Activated naive CD4-positive, alpha-beta T cell treated with anti-CD3 and anti-CD28 coated beads for 36 hours (primary cell): ENCODE measurements around the gene STEAP4. TPM values are rescaled to one million over a fixed set of nuclear protein-coding genes. Genes with fewer than 3 reads are reported as not detected.
"Not testable (repeated sequence)": the region's sequence is repeated elsewhere in the genome, so short reads cannot be mapped to it uniquely, and the experiment has no call there.

Experiments
- CTCF ChIA-PET: fragments of 350-600 bp; sonication (Branson Sonifier 250); formaldehyde crosslinking; loops from one replicate; lab custom pipeline; 2021; ENCODE audit warnings: antibody characterized with exemption; lab: Charles Lee
- DNase-seq: peaks from one replicate; pipeline ENCODE4 v3.0.0-alpha.2; 2020
- H3K27ac Mint-ChIP-seq: one replicate; pipeline ENCODE4 v1.8.0; 2021; ENCODE audit warnings: mild to moderate bottlenecking, mixed read lengths
- H3K27me3 Mint-ChIP-seq: one replicate; pipeline ENCODE4 v1.8.0; 2021; ENCODE audit warnings: low read depth, mixed read lengths
- H3K36me3 Mint-ChIP-seq: one replicate; pipeline ENCODE4 v1.8.0; 2021; ENCODE audit warnings: low read depth, mixed read lengths
- H3K4me1 Mint-ChIP-seq: one replicate; pipeline ENCODE4 v1.8.0; 2021; ENCODE audit warnings: low read depth, mixed read lengths
- H3K4me3 Mint-ChIP-seq: one replicate; pipeline ENCODE4 v1.8.0; 2021; ENCODE audit warnings: mild to moderate bottlenecking, moderate library complexity, mixed read lengths
- H3K9me3 Mint-ChIP-seq: one replicate; pipeline ENCODE4 v1.8.0; 2021; ENCODE audit warnings: mixed read lengths
- intact Hi-C: fragments of 100-400 bp; cut with micrococcal nuclease; formaldehyde crosslinking; loops from one replicate; pipeline ENCODE4 v1.15.1; 2023
- total RNA-seq, 2 experiments: library from RNA; stranded (reverse); gene quantifications; one replicate each; pipeline ENCODE4 v1.2.3, GENCODE V29; 2021

Gene STEAP4
- total RNA-seq, 2 experiments from 2014 or later: not detected

GRCh38 chr7:88260719-88261118, 46.0 kb downstream of the STEAP4 start:
- intact Hi-C loops: no loop called here
- H3K4me1 Mint-ChIP-seq: no peaks in the 10 kb centered on the region
- no peak overlapping the region for H3K4me3 Mint-ChIP-seq
- no peak for DNase-seq
- H3K36me3 Mint-ChIP-seq: no peaks in the 10 kb centered on the region
- CTCF ChIA-PET: interaction anchor here (0.5 kb wide), 1 partner anchor 42 kb away, joined by 3 read pairs; no protein-coding TSS in a partner anchor
- H3K9me3 Mint-ChIP-seq: no peaks in the 10 kb centered on the region
- H3K27ac Mint-ChIP-seq: no peak overlapping the region
- H3K27me3 Mint-ChIP-seq: peaks cover 19% of the 10 kb centered on the region

DNA sequence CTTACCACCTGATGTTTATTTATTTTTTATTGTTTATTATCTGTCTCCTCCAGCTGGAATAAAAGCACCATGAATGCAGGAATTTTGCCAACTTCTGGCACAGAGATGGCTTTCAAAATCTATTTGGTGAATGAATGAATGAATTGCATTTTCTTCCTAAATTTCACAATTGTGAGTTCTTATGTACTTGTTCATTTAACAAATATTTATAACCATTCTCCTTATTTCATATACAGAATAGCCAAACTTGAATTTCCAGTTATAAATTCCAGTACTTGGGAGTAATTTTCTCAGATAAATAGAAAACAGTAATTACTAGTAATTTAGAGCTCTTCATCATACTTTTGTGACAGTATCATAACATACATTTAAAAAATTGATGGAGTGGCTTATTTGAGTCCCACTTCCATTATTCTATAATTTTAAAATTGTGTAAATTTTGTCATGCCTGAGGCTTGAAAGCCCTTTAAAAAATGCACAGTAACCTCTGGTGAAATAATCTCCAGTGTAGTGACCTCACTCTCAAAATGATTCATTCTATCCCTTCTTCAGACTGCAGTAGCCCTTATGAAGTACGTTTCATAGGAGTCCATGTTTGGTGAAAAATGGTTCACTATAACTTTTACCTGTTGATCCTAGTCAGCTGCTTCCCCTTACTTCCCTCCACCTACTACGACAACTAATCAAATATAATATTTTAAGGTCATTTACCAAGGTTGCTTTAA, 46.9 kb downstream of the STEAP4 start:
- DNase-seq: no peak
- Mint-ChIP-seq H3K4me3 (no peak overlapping the region), H3K4me1 (no peaks in the 10 kb centered on the region), H3K27ac (no peak overlapping the region), H3K36me3 (no peaks in the 10 kb centered on the region), H3K9me3 (peaks cover 1% of the 10 kb centered on the region), H3K27me3 (peaks cover 19% of the 10 kb centered on the region)
- CTCF ChIA-PET: interaction anchor here (1.0 kb wide), 1 partner anchor 15 kb away, joined by 3 read pairs; no protein-coding TSS in a partner anchor
- intact Hi-C loops: no loop called here

DNA sequence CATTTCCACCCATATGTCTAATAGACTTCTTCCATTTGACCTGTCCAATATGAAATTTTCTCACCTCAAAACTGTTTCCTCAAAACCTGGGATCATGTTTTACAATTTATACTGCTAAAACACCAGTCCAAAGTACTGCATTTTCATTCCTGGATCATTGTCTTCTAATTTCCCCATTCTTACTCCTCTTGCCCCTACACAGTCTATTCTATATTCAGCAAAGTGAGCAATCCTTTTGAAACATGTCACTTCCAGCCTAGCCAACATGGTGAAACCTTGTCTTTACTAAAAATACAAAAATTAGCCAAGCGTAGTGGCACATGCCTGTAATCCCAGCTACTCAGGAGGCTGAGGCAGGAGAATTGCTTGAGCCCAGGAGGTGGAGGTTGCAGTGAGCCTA, 48.4 kb downstream of the STEAP4 start:
- H3K4me3 Mint-ChIP-seq, DNase-seq, H3K27ac Mint-ChIP-seq, H3K36me3 Mint-ChIP-seq, H3K4me1 Mint-ChIP-seq, CTCF ChIA-PET, intact Hi-C loops: not testable (repeated sequence)
- Mint-ChIP-seq H3K9me3 (peaks cover 11% of the 10 kb centered on the region), H3K27me3 (peaks cover 17% of the 10 kb centered on the region)

- peaks cover 16% of the 10 kb centered on the region for H3K27me3 Mint-ChIP-seq
- H3K27ac Mint-ChIP-seq: no peak overlapping the region
- intact Hi-C loops: no loop called here
- no peaks in the 10 kb centered on the region for H3K4me1 Mint-ChIP-seq
- peaks cover 11% of the 10 kb centered on the region for H3K9me3 Mint-ChIP-seq
- H3K4me3 Mint-ChIP-seq: no peak overlapping the region
- no peaks in the 10 kb centered on the region for H3K36me3 Mint-ChIP-seq
- CTCF ChIA-PET: no interaction called here
- DNase-seq: no peak
Observed at GRCh38 chr7:88256906-88257305, 49.8 kb downstream of the STEAP4 start.

DNA sequence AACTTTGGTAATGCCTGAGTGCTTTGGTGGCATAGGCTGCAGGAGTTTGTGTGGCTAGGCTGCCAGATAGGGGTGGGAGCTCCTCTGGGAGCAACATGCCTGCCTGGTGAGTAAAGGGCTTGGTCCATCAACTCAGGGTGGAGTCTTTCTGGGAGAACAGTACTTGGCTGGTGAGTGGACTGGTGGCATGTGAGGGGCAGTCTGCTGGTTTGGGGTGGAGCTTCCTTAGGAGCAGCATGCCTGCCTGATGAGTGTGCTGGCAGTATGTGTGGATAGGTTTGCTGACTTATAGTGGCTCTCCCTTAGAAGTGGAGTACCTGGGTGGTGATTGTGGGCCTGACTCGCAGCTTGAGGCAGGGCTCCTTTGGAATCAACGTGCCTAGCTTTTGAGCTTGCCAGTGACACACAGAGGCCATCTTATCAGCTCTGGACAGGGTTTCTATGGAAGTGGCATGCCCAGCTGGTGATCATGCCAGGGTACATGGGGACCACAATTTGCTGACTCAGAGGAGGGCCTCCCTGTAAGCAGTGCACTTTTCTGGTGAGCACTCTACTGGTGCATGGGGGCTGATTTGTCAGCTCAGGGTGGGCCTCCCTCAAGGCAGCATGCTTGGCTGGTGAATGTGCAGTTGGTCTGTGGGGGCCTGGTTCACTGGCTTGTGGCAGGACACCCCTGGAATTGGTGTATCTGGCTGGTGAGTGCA, 51.8 kb downstream of the STEAP4 start:
- Mint-ChIP-seq H3K9me3 (peaks cover 11% of the 10 kb centered on the region), H3K27ac (no peak overlapping the region), H3K27me3 (peaks cover 18% of the 10 kb centered on the region), H3K4me1 (no peaks in the 10 kb centered on the region), H3K4me3 (no peak overlapping the region), H3K36me3 (no peaks in the 10 kb centered on the region)
- CTCF ChIA-PET: no interaction called here
- no peak for DNase-seq
- intact Hi-C loops: no loop called here

- H3K4me3 Mint-ChIP-seq: no peak overlapping the region
- H3K27ac Mint-ChIP-seq: no peak overlapping the region
- H3K27me3 Mint-ChIP-seq: peaks cover 16% of the 10 kb centered on the region
- H3K4me1 Mint-ChIP-seq: no peaks in the 10 kb centered on the region
- no peak for DNase-seq
- CTCF ChIA-PET: interaction anchor here (1.4 kb wide), 1 partner anchor 10 kb away, joined by 4 read pairs; no protein-coding TSS in a partner anchor
- intact Hi-C loops: no loop called here
- no peaks in the 10 kb centered on the region for H3K36me3 Mint-ChIP-seq
- peaks cover 11% of the 10 kb centered on the region for H3K9me3 Mint-ChIP-seq
Observed at GRCh38 chr7:88253640-88254039, 53.1 kb downstream of the STEAP4 start.

DNA sequence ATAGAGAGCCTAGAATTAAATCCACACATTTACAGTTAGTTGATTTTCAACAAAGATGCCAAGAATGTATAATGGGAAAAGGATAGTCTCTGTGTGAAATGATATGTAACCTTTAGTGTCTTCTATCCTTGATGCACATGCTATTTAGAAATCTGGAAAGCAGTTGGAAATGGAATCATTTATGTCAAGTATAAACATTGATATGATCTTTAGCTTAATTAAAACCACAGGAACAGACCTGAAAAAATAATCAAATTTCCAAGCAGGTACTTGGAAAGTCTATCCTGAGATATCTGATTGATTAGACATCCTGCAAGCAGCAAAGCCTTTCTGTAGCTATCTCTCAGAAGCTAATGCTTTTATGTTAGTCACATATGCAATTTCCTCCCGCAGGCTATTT, 62.4 kb downstream of the STEAP4 start:
- H3K36me3 Mint-ChIP-seq: no peaks in the 10 kb centered on the region
- intact Hi-C loops: loop anchor here (2.0 kb wide), 1 partner anchor 1379 kb away; no protein-coding TSS in a partner anchor
- H3K4me3 Mint-ChIP-seq: no peak overlapping the region
- no peaks in the 10 kb centered on the region for H3K9me3 Mint-ChIP-seq
- peaks cover 16% of the 10 kb centered on the region for H3K27me3 Mint-ChIP-seq
- CTCF ChIA-PET: interaction anchor here (0.6 to 1.5 kb wide), 4 partner anchors 15 to 343 kb away, joined by 3 to 6 read pairs (median 3); no protein-coding TSS in a partner anchor
- H3K27ac Mint-ChIP-seq: no peak overlapping the region
- no peaks in the 10 kb centered on the region for H3K4me1 Mint-ChIP-seq
- DNase-seq: no peak

- Mint-ChIP-seq H3K4me1 (no peaks in the 10 kb centered on the region), H3K36me3 (no peaks in the 10 kb centered on the region), H3K9me3 (no peaks in the 10 kb centered on the region), H3K27me3 (peaks cover 16% of the 10 kb centered on the region), H3K4me3 (no peak overlapping the region), H3K27ac (no peak overlapping the region)
- DNase-seq: no peak
- CTCF ChIA-PET: interaction anchor here (0.7 to 1.5 kb wide), 7 partner anchors 10 to 548 kb away, joined by 3 to 7 read pairs (median 3); no protein-coding TSS in a partner anchor
- intact Hi-C loops: loop anchor here (1.0 to 2.0 kb wide), 3 partner anchors 115 to 1875 kb away; no protein-coding TSS in a partner anchor
Observed at GRCh38 chr7:88243345-88243909, 63.3 kb downstream of the STEAP4 start.

DNA sequence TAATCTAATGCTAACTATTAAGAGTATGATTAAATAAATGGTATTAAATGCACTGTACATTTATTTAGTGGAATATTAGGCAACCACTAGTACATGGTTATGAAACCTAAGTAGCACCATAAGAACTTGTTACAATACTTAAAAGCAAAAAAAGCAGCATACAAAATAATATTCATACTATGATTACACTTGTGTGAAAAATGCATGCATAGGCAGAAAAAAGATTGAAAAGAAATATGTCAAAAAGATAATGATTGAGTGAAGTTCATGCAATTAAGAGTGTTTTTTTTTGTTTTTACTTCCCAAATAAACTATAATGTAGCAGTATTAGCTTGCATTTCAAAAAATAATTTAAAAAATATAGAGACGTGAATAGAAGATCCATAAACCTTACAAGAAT, 66.8 kb downstream of the STEAP4 start:
- Mint-ChIP-seq H3K27ac (no peak overlapping the region), H3K4me3 (no peak overlapping the region), H3K36me3 (no peaks in the 10 kb centered on the region), H3K27me3 (peaks cover 3% of the 10 kb centered on the region), H3K4me1 (no peaks in the 10 kb centered on the region), H3K9me3 (no peaks in the 10 kb centered on the region)
- CTCF ChIA-PET: no interaction called here
- DNase-seq: no peak
- intact Hi-C loops: no loop called here

DNA sequence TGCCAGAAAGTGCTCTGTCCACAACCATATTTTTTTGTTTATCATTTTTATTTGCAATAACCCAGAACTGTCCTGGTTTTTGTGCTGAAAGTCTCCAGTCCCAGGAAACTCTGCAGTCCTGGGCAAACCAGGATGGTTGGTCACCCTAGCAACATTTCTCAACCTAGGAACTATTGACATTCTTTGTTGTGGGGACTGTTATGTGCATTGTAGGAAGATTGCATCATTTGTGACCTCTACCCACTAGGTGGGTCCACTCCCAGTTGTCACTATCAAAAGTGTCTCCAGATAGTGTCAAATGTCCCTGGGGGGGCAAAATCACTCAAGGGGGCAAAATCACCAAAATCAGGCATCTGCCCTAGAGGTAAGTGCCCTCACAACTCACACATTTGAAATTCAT, 72.9 kb downstream of the STEAP4 start:
- CTCF ChIA-PET: no interaction called here
- Mint-ChIP-seq H3K9me3 (no peaks in the 10 kb centered on the region), H3K27ac (no peak overlapping the region), H3K27me3 (peaks cover 5% of the 10 kb centered on the region), H3K4me3 (no peak overlapping the region), H3K4me1 (no peaks in the 10 kb centered on the region), H3K36me3 (no peaks in the 10 kb centered on the region)
- intact Hi-C loops: no loop called here
- DNase-seq: no peak

DNA sequence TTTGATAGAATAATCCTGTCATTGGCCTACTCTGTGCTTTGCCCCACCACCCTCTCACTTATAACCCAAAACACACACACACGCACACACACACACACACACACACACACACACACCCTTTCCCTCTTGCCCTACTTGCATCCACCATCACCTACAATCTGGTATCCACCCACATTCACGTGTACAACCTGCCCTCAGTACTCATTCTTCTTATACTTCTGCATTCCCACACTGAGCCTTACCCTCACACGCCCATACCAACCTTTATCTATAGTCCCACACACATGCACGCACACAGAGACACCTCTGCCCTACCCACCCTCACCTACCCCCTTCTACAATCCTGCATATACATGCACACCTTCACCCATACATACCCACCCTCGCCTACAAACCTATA, 76.0 kb downstream of the STEAP4 start:
- Mint-ChIP-seq H3K9me3 (no peaks in the 10 kb centered on the region), H3K4me3 (no peak overlapping the region), H3K36me3 (peaks cover 1% of the 10 kb centered on the region), H3K27ac (no peak overlapping the region), H3K27me3 (peaks cover 8% of the 10 kb centered on the region), H3K4me1 (no peaks in the 10 kb centered on the region)
- DNase-seq: no peak
- intact Hi-C loops: no loop called here
- CTCF ChIA-PET: no interaction called here

DNA sequence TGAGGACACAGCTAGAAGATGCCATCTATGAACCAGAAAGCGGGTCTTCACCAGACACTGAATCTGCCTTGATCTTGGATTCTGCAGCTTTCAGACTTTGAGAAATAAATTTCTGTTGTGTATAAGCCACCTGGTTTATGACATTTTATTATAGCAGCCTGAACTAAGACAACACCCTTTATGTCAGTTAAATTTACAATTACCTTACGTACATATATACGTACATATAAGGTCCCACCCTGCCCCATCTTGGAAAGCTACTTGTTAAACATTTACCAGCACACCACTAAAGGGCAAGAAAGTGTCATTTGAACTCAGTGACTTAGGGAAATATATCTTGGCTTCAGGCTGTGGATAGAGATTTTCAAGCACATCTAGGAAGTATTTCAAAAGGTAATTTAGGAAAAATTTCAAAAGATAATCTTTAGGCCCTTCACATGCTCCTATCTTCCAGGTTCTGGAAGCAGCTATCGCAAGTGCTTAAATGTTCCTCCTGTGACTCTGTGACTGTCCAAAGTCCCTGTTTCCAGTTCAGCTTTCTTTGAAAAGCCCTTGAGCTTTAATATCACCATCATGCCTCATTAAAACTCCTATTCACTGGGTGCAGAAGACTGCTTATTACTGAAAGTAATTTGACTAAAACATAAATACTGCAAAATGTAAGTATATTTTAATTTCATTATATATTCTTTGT, 77.2 kb downstream of the STEAP4 start:
- Mint-ChIP-seq H3K27me3 (peaks cover 8% of the 10 kb centered on the region), H3K36me3 (peaks cover 1% of the 10 kb centered on the region), H3K9me3 (no peaks in the 10 kb centered on the region), H3K4me3 (no peak overlapping the region), H3K4me1 (no peaks in the 10 kb centered on the region), H3K27ac (no peak overlapping the region)
- no peak for DNase-seq
- intact Hi-C loops: no loop called here
- CTCF ChIA-PET: interaction anchor here (1.4 kb wide), 1 partner anchor 14 kb away, joined by 6 read pairs; no protein-coding TSS in a partner anchor
